Karpas-422 (cell line): ENCODE results near the gene TCEAL1. TPM values are rescaled to one million over a fixed set of nuclear protein-coding genes. Genes with fewer than 3 reads are reported as not detected.
"Not testable (repeated sequence)": the region's sequence is repeated elsewhere in the genome, so short reads cannot be mapped to it uniquely, and the experiment has no call there.

ENCODE experiments used
- DNase-seq: peaks from one replicate; pipeline ENCODE4 v3.0.0-alpha.2; 2015
- H2AFZ ChIP-seq: fragments of 200-600 bp; sonication (generic); 2 replicates; pipeline ENCODE4 v1.6.1; 2014; ENCODE audit warnings: antibody characterized with exemption, low read length, mixed read lengths
- H3K27ac ChIP-seq: fragments of 200-600 bp; sonication (generic); 2 replicates; pipeline ENCODE4 v1.5.1; 2014; ENCODE audit warnings: mild to moderate bottlenecking, low read length, moderate library complexity
- H3K27me3 ChIP-seq: fragments of 200-600 bp; sonication (generic); 2 replicates; pipeline ENCODE4 v1.6.1; 2014; ENCODE audit warnings: low read length, mixed read lengths
- H3K36me3 ChIP-seq: fragments of 200-600 bp; sonication (generic); 2 replicates; pipeline ENCODE4 v1.6.1; 2014; ENCODE audit warnings: low read length, mixed read lengths; ENCODE audit not compliant: insufficient read depth
- H3K4me1 ChIP-seq: fragments of 200-600 bp; sonication (generic); 2 replicates; pipeline ENCODE4 v1.6.1; 2014; ENCODE audit warnings: mild to moderate bottlenecking, low read length, mixed read lengths
- H3K4me2 ChIP-seq: fragments of 200-600 bp; sonication (generic); 2 replicates; pipeline ENCODE4 v1.6.1; 2014; ENCODE audit warnings: low read length, low read depth, mild to moderate bottlenecking; ENCODE audit not compliant: poor library complexity, severe bottlenecking
- H3K4me3 ChIP-seq: fragments of 200-600 bp; sonication (generic); 2 replicates; pipeline ENCODE4 v1.5.1; 2014; ENCODE audit warnings: mild to moderate bottlenecking, antibody characterized with exemption, low read length, mixed read lengths
- H3K79me2 ChIP-seq: fragments of 200-600 bp; sonication (generic); 2 replicates; pipeline ENCODE4 v1.6.1; 2014; ENCODE audit warnings: mild to moderate bottlenecking, low read length, mixed read lengths
- H3K9ac ChIP-seq: fragments of 200-600 bp; sonication (generic); 2 replicates; pipeline ENCODE4 v1.6.0; 2014; ENCODE audit warnings: low read length
- H3K9me2 ChIP-seq: fragments of 200-600 bp; sonication (generic), shearing (Covaris generic); replicated peaks from 2 replicates; pipeline ENCODE4 v1.6.0; 2014; ENCODE audit warnings: mild to moderate bottlenecking, low read length, moderate library complexity; ENCODE audit not compliant: insufficient read depth
- H3K9me3 ChIP-seq: fragments of 300-700, 200-600 bp; sonication (generic); 2 replicates; pipeline ENCODE4 v1.6.1; 2014; ENCODE audit warnings: low read length, mixed read lengths
- H4K20me1 ChIP-seq: fragments of 200-600 bp; sonication (generic); 2 replicates; pipeline ENCODE4 v1.6.1; 2014; ENCODE audit warnings: mild to moderate bottlenecking, antibody characterized with exemption, low read length, low read depth; ENCODE audit not compliant: insufficient read depth
- total RNA-seq: library from RNA; depleted of rRNA; stranded (reverse); fragments of >200 nt; shearing (Covaris generic); gene quantifications from 2 replicates; pipeline ENCODE4 v1.2.3, GENCODE V29; 2014; ENCODE audit warnings: low replicate concordance

TCEAL1 gene
- total RNA-seq, 1 experiment from 2014 or later, result 22.1 TPM

- Histone ChIP-seq H3K4me3 (no peak overlapping the region), H3K9ac (no peak overlapping the region), H4K20me1 (no peaks in the 10 kb centered on the region), H3K27me3 (no peaks in the 10 kb centered on the region), H3K27ac (no peak overlapping the region), H3K9me2 (no peaks in the 10 kb centered on the region), H3K36me3 (no peaks in the 10 kb centered on the region), H3K79me2 (no peaks in the 10 kb centered on the region), H3K4me2 (no peak overlapping the region), H3K4me1 (peaks cover 4% of the 10 kb centered on the region), H3K9me3 (no peaks in the 10 kb centered on the region), H2AFZ (no peak overlapping the region)
- no peak for DNase-seq
Measured at GRCh38 chrX:103624111-103624510, 4.7 kb upstream of the TCEAL1 start.

DNA sequence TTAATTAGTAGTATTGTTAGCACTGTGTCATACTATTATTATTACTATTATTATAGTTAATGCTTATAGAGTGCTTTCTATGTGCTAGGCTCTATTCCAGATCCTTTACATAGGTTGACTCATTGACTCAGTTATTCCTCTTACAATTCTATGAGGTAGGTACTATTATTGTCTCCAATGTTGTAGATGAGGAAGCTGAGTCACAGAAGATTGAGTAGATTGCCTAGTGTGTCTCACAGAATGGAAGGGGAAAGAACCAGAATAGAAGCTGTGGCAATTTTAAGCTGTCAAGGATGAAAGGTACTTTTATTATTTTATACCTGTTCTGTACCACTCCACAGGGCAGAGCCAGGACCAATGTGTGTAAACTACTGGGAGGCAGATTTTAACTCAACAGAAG is 1.9 kb upstream of the TCEAL1 start:
- no peak overlapping the region for H3K4me3 ChIP-seq
- H3K9me3 ChIP-seq, result no peaks in the 10 kb centered on the region
- no peak overlapping the region for H3K27ac ChIP-seq
- H3K36me3 ChIP-seq, result no peaks in the 10 kb centered on the region
- no peaks in the 10 kb centered on the region for H4K20me1 ChIP-seq
- H3K4me2 ChIP-seq, result no peak overlapping the region
- no peak overlapping the region for H3K9ac ChIP-seq
- no peaks in the 10 kb centered on the region for H3K27me3 ChIP-seq
- H3K9me2 ChIP-seq, result no peaks in the 10 kb centered on the region
- DNase-seq, result no peak
- peaks cover 9% of the 10 kb centered on the region for H3K4me1 ChIP-seq
- H3K79me2 ChIP-seq, result no peaks in the 10 kb centered on the region
- no peak overlapping the region for H2AFZ ChIP-seq

- H3K9me3 ChIP-seq, result no peaks in the 10 kb centered on the region
- DNase-seq, result peak; percentile 55
- H3K27me3 ChIP-seq, result no peaks in the 10 kb centered on the region
- H4K20me1 ChIP-seq, result no peaks in the 10 kb centered on the region
- peaks cover 9% of the 10 kb centered on the region for H3K4me1 ChIP-seq
- H3K79me2 ChIP-seq, result no peaks in the 10 kb centered on the region
- H3K36me3 ChIP-seq, result no peaks in the 10 kb centered on the region
- peak overlapping the region; percentile 86 for H3K4me2 ChIP-seq
- peak overlapping the region; percentile 74 for H2AFZ ChIP-seq
- peak overlapping the region; percentile 79 for H3K4me3 ChIP-seq
- peak overlapping the region; percentile 75 for H3K9ac ChIP-seq
- H3K27ac ChIP-seq, result no peak overlapping the region
- no peaks in the 10 kb centered on the region for H3K9me2 ChIP-seq
Measured at GRCh38 chrX:103629318-103630170, 769 bp downstream of the TCEAL1 start.

- no peak overlapping the region for H2AFZ ChIP-seq
- H3K4me3 ChIP-seq, result peak overlapping the region; percentile 79; the same call in 1 of the 2 replicates
- H3K79me2 ChIP-seq, result no peaks in the 10 kb centered on the region
- H3K27me3 ChIP-seq, result no peaks in the 10 kb centered on the region
- H3K9ac ChIP-seq, result peak overlapping the region; percentile 75
- no peak overlapping the region for H3K27ac ChIP-seq
- no peaks in the 10 kb centered on the region for H4K20me1 ChIP-seq
- H3K9me2 ChIP-seq, result no peaks in the 10 kb centered on the region
- peak overlapping the region; percentile 86 for H3K4me2 ChIP-seq
- no peaks in the 10 kb centered on the region for H3K9me3 ChIP-seq
- no peaks in the 10 kb centered on the region for H3K36me3 ChIP-seq
- peaks cover 9% of the 10 kb centered on the region for H3K4me1 ChIP-seq
- DNase-seq, result no peak
Measured at GRCh38 chrX:103630171-103630511, 1.4 kb downstream of the TCEAL1 start.

GRCh38 chrX:103631145-103631544 is 2.4 kb downstream of the TCEAL1 start:
- H3K79me2 ChIP-seq, result no peaks in the 10 kb centered on the region
- H3K9ac ChIP-seq, result no peak overlapping the region
- H3K4me2 ChIP-seq, result no peak overlapping the region

GRCh38 chrX:103635436-103635835 is 6.7 kb downstream of the TCEAL1 start:
- H4K20me1 ChIP-seq, result no peaks in the 10 kb centered on the region
- no peaks in the 10 kb centered on the region for H3K9me3 ChIP-seq
- no peaks in the 10 kb centered on the region for H3K9me2 ChIP-seq
- no peaks in the 10 kb centered on the region for H3K36me3 ChIP-seq
- no peaks in the 10 kb centered on the region for H3K79me2 ChIP-seq
- no peak for DNase-seq
- no peak overlapping the region for H3K4me2 ChIP-seq
- H2AFZ ChIP-seq, result no peak overlapping the region
- no peak overlapping the region for H3K9ac ChIP-seq
- no peak overlapping the region for H3K27ac ChIP-seq
- H3K27me3 ChIP-seq, result no peaks in the 10 kb centered on the region
- H3K4me1 ChIP-seq, result no peaks in the 10 kb centered on the region
- no peak overlapping the region for H3K4me3 ChIP-seq

More at GRCh38 chrX:103631145-103631544, 2.4 kb downstream of the TCEAL1 start:
- Histone ChIP-seq H2AFZ (no peak overlapping the region), H3K36me3 (no peaks in the 10 kb centered on the region), H3K9me2 (no peaks in the 10 kb centered on the region), H3K27ac (no peak overlapping the region), H3K4me1 (peaks cover 9% of the 10 kb centered on the region), H3K4me3 (no peak overlapping the region), H4K20me1 (no peaks in the 10 kb centered on the region), H3K27me3 (no peaks in the 10 kb centered on the region), H3K9me3 (no peaks in the 10 kb centered on the region)
- DNase-seq, result no peak

- H3K4me2 ChIP-seq, result no peak overlapping the region
- DNase-seq, result no peak
- H3K4me1 ChIP-seq, result no peaks in the 10 kb centered on the region
- no peaks in the 10 kb centered on the region for H3K36me3 ChIP-seq
- no peaks in the 10 kb centered on the region for H4K20me1 ChIP-seq
- H3K4me3 ChIP-seq, result no peak overlapping the region
- H3K27me3 ChIP-seq, result no peaks in the 10 kb centered on the region
- no peaks in the 10 kb centered on the region for H3K9me3 ChIP-seq
- no peak overlapping the region for H3K9ac ChIP-seq
- H3K79me2 ChIP-seq, result no peaks in the 10 kb centered on the region
- no peaks in the 10 kb centered on the region for H3K9me2 ChIP-seq
- no peak overlapping the region for H3K27ac ChIP-seq
- no peak overlapping the region for H2AFZ ChIP-seq
Measured at GRCh38 chrX:103637604-103638338, 9.0 kb downstream of the TCEAL1 start.

- not testable (repeated sequence) for H3K36me3 ChIP-seq, H3K27me3 ChIP-seq, H3K9ac ChIP-seq, H4K20me1 ChIP-seq, DNase-seq, H2AFZ ChIP-seq, H3K4me1 ChIP-seq, H3K4me2 ChIP-seq, H3K4me3 ChIP-seq, H3K79me2 ChIP-seq, H3K9me3 ChIP-seq, H3K27ac ChIP-seq, H3K9me2 ChIP-seq
Measured at GRCh38 chrX:103638479-103639346, 9.9 kb downstream of the TCEAL1 start.
